NCI-H128 (cell line): ENCODE data around the gene AP2A1.
"Not testable (repeated sequence)": the region's sequence is repeated elsewhere in the genome, so short reads cannot be mapped to it uniquely, and the experiment has no call there.

Source experiments
- DNase-seq: peaks from one replicate; lab custom pipeline; 2025; ENCODE audit not compliant: unreplicated experiment; lab: John Stamatoyannopoulos, UW

Gene AP2A1

DNA sequence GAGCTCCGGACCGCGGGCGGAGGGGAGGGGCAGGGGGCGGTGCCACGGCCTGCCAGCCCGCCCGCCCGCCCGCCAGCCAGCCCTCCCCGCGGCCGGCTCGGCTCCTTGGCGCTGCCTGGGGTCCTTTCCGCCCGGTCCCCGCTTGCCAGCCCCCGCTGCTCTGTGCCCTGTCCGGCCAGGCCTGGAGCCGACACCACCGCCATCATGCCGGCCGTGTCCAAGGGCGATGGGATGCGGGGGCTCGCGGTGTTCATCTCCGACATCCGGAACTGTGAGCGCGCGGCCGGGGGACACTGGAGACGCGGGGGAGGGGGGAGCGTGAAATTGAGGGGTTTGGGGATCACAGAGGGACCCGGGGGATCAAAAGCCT lies at the start of gene AP2A1:
Gene AP2A1 (plus strand): TSS at position 72 of the 370 bp plus-strand sequence. CDS start 133 bp downstream, at position 205.
- no peak for DNase-seq

DNA sequence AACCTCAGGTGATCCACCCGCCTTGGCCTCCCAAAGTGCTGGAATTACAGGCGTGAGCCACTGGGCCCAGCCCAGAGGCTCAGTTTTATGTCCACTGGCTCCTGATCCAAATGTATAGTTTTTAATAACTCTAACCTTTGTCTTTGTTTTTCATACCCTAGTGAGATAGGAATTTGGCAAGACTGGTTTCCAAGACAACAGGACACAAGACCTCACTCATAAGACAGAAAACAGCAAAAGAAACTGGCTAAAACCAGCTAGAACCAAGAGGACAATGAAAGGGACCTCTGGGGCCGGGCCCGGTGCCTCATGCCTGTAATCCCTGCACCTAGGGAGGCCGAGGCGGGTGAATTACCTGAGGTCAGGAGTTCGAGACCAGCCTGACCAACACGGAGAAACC lies 48.3 kb upstream of the AP2A1 start:
- DNase-seq = no peak

DNA sequence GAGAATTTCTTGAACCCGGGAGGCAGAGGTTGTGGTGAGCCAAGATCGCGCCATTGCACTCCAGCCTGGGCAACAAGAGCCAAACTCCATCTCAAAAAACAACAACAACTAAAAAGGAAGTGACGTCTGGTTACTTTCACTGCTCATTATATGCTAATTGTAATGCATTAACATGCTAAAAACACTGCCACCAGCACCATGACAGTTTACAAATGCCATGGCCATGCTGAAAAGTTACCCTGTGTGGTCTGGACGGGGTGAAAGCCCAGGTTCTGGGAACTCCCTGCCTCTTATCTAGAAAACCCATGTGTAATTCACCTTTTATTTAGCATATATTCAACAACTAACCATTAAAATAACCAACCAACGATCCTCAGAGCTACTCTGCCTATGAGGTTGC lies 47.8 kb upstream of the AP2A1 start:
- DNase-seq = no peak

DNA sequence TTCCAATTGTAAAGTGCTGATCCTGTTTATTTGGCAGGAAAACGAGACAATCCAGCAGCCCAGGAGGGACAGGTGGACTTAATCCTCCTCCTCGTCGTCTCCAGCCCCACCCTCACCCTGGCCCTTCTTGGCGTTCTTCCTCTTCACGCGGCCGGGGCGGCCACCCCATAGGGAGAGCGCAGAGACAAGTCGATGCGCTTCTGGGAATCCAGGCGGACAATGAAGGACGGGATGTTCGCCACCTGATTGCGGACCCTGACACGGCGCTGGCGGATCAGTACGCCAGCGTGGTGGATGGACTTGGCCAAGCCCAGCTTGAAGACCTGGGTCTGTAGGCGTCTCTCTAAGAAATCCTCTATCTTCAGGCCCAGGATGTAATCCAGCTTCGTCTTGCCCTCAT lies 47.4 kb upstream of the AP2A1 start:
- not testable (repeated sequence) for DNase-seq

- DNase-seq = no peak
Observed at GRCh38 chr19:49727217-49728030, 39.4 kb upstream of the AP2A1 start.

- no peak for DNase-seq
Observed at GRCh38 chr19:49730166-49730565, 36.6 kb upstream of the AP2A1 start.

DNA sequence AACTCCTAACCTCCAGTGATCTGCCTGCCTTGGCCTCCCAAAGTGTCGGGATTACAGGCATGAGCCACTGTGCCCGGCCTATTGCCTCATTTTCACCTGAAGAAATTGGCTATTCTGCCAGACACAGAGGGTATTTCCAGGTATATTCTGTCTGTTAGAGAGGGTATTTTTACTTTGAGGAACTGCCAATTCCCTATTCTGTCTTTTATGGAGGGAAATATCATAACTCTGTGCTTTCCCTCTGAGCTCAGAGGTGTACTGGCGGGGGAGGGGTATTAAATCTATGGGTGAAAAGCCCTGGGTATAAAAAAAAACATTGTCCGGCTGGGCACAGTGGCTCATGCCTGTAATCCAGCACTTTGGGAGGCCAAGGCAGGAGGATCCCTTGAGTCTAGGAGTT lies 28.5 kb upstream of the AP2A1 start:
- no peak for DNase-seq

DNA sequence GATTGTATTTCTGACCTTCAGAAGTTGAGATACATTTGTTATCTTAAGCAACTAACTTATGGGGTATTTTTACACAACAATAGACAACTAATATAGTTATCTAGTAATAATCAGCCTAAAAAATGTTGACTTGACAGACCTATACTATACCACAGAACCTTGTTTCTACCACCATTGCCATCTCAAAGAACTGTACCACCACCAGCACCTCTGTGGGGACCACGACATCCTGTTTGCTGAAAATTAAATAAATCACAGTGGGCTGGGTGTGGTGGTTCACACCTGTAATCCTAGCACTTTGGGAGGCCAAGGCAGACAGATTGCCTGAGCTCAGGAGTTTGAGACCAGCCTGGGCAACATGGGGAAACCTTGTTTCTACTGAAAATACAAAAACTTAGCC lies 27.7 kb upstream of the AP2A1 start:
- no peak for DNase-seq

DNA sequence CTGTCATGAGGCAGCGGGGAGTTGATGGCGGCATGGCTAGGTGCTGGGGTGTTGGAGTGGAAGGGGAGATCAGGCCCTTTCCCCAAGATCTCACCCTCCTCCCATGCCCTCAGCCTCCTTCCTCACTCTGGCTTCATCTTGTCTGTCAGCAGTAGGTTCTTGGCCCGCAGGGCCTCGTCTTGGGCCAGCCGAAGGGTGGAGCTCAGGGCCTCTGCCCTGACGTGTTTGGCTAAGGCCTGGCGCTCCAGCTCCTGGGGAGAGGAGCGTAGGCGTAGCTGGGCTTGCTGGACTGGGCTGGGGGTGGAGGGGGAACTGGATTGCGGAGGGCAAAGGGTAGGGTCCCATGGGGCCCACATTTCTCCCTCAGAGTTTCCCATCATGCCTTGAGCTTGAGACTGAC lies 26.9 kb upstream of the AP2A1 start:
- DNase-seq = no peak

GRCh38 chr19:49741210-49741844 lies 25.5 kb upstream of the AP2A1 start:
- no peak for DNase-seq

DNA sequence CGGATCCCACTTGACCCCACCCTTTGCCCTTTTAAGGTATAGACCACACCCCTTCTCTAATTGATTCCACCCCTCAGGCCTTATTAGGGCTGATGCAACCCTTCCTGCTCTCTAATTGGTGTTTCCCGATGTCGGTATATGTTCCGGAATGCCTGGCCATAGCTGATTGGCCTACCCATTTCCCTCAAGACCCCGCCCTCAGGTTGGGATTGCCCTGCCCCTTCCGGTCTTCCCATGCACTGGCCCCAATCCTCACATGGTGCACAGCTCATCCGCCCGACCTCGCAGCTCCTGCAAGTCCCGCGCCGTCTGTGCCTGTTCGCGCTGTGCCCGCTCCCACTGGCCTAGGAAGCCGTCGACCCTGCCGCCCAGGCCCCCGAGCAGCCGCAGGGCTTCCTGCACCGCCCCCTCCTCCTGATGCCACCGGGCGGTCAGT lies 21.8 kb upstream of the AP2A1 start:
- DNase-seq = no peak

GRCh38 chr19:49746206-49746958 lies 20.4 kb upstream of the AP2A1 start:
- no peak for DNase-seq

DNA sequence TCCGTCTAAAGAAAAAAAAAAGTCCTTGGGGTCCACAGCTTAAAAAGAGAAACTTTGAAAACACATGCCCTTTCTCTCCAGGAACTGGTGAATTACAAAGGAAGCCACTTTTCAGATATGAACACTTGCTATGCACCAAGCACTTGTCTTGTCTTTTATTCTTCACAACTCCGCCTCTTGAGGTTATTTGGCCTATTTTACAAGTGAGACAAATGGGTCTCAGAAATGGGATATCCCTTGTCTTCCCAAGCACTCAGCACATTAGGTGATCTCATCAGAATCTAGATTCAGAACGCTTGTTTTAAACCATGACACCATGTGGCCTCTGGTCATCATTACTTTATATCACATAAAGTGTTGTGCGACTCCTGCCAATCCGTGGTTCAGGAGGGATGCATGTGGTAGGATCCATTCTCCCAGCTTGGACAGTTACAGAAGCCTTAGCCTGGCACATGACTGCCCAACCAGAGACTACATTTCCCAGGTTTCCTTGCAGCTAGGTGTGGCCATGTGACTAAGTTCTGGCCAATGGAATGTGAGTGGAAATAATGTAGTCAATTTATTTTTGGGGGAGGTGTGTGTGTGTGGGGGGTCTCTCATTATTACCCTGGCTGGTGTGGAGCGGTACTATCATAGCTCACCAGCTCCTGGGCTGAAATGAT lies 17.6 kb upstream of the AP2A1 start:
- no peak for DNase-seq

DNA sequence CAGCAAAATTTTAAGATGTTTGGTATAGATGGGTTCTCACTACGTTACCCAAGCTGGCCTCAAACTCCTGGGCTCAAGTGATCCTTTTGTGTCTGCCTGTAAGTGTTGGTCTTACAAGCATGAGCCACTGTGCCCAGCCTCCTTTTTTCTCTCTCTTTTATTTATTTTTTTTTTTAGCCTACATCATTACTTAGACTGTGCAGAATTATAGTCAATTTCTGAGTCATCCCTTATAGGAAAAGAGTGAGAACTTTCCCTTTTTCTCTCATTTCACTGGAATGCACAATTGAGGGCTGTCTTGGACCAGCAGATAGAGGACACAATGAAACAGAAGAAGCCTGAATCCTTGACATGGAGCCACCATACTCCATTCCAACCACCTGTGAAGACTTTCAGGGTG lies 17.0 kb upstream of the AP2A1 start:
- no peak for DNase-seq

DNA sequence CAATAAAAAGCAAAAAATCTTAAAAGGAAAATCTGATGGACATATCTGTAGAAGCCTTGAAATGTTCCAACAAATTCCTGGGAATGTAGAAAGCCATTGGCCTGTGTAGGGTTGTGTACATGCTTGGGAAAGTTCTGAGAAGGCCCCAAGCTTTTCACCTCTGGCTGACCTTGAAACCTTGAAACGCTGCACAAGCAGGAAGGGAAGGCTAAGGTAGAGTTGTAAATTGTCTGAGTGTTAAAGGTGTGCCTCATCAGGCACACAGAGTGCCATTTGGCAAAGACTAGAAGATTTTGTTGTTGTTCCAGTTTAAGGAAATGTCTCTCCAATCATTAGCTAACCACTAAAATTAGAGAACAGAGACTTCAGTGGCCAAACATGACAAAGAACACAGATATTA lies 14.1 kb upstream of the AP2A1 start:
- no peak for DNase-seq

GRCh38 chr19:49755956-49756355 lies 10.8 kb upstream of the AP2A1 start:
- DNase-seq = no peak

GRCh38 chr19:49758292-49758691 lies 8.5 kb upstream of the AP2A1 start:
- DNase-seq = no peak

DNA sequence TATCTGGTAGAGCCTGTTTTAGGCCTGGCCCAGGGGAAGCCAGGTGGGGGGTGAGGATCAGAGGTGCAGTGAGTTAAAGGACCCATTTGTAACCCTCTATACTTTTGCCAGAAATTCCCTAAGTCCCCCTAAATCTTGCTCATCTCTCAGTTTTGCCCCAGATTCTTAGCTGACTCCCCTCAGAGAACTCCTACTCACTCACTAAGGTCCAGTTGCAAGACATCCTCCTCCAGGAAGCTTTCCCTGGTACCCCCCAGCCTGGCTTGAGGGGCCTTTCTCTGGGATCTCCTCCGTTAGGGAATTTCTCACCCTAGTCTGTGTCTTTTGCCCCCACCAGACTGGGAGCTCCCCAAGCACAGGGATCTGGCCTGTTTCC lies 5.6 kb upstream of the AP2A1 start:
- no peak for DNase-seq

DNA sequence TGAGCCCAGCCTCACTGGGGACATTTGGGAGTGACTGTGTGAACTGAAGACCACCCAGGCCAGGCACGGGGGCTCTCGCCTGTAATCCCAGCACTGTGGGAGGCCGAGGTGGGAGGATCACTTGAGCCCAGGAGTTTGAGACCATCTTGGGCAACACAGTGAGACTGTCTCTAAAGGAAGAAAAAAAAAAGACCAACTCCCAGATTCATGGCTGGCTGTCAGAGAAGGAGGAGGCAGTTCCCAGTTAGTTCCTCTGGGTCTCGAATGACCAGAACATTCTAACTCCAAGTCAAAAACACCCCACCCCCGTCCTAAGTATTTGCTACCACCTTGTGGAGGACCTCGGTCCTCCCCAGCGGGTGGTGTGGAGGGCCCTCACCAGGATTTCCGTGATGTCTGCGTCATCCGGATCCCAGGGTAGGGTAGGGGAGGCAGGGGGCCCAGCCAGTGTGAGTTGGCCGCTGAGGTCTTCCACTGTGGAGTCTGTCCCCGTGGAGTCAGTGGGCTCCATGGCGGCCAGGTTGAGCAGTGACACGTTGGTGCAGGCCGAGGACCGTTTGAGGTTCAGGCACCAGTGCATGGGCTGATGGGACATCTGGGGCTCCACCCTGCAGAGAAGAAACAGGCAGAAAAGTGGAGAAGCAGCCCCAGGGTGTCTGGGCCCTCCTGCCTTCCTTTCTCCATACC lies 5.0 kb upstream of the AP2A1 start:
- DNase-seq = no peak

GRCh38 chr19:49763230-49763629 lies 3.6 kb upstream of the AP2A1 start, which contains the start of gene TSKS:
TSKS (minus strand) TSS chr19:49763306; CDS start chr19:49763247, 59 bp downstream.
- no peak for DNase-seq

GRCh38 chr19:49764341-49764740 lies 2.5 kb upstream of the AP2A1 start:
- no peak for DNase-seq
